ENCODE data around the gene ZCCHC14. TPM values are rescaled to one million over a fixed set of nuclear protein-coding genes. Genes with fewer than 3 reads are reported as not detected.

Gene ZCCHC14
- total and polyA plus RNA-seq, 2 of the 13 experiments (the other 11 are each of a cell fraction or from before 2014, with no cell fraction given) = 12.4 to 12.5 TPM

DNA sequence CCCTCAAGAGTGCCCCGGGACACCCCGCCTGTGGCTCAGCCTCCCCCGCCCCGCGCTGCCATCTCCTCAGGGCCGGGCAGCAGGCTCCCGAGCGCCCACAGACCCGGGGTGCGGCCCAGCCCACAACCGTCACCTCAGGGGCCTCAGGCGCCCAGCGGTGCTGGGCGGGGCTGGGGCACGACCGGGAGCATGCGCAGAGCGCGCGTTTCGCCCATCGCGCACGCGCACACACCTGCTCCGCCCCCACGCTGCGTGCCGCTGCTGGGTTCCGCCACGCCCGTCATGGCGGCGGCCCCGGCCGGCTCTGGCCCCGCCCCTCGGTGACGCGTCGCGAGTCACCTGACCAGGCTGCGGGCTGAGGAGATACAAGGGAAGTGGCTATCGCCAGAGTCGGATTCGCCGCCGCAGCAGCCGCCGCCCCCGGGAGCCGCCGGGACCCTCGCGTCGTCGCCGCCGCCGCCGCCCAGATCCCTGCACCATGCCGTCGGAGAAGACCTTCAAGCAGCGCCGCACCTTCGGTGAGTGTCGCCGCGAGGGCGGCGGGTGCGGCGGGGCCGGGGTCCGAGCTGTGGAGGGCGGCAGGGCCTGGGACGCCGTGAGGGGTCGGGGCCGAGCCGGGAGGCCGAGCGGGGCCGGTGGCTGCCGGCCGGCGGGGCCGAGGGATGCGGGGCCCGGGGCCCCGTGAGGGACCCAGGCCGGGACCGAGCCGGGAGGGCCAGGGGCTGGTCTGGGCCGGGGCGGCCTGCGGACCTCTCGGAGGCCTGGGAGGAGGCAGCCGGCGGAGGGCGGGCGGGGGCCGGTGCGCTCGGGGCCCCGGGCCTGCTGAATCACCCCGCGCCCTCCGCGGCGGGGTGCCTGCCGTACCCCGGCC is 100.6 kb downstream of the ZCCHC14 start, which contains the start of gene MAP1LC3B:
Gene MAP1LC3B, plus strand, starts transcription at position 387 of the 871 bp plus-strand sequence. Its CDS starts 92 bp downstream, at position 479.
- in situ Hi-C loops (cut with HindIII; ENCODE audit: extremely low pct_ligation_motif_present, low pct_unique_long_range_greater_than_20kb) = loop anchor here (25.0 kb wide), 1 partner anchor 470 kb away; the partner anchor contains the start of gene SLC7A5
- FAIRE-seq (no peak), ATAC-seq (peak; percentile 79), DNase-seq (ENCODE audit: low spot score) (peak; percentile 94)
- peaks cover 0 to 10% of the 10 kb centered on the region in 2 experiments; a peak in 2 of 5 replicates for H3K36me3 ChIP-seq (replicated peaks in 1 of 2; ENCODE audit: control insufficient read depth in 1 of 2, insufficient read depth in 2 of 2, low read length in 2 of 2)
- under 1% methylated on average over 33 of the region's 113 CpGs for WGBS (ENCODE audit: low lambda C conversion rate)
- CTCF ChIA-PET (ENCODE audit: low intra/inter-chr PET ratio, low total read pairs) = no interaction called here
- peak within 1 kb of the TSS; percentile 74 to 92 (median 86) for H3K4me3 ChIP-seq (replicated peaks in 1 of 3; ENCODE audit: insufficient read depth in 1 of 3, low read depth in 2 of 3, low read length in 3 of 3)
- intact Hi-C loops (cut with micrococcal nuclease; ENCODE audit: unreplicated experiment) = no loop called here
- H3K27ac ChIP-seq (ENCODE audit: extremely low read length, insufficient read depth, low read length) = peak within 1 kb of the TSS; percentile 94
- H3K4me2 ChIP-seq (ENCODE audit: low read depth, low read length) = peak within 1 kb of the TSS; percentile 90
- no peak within 1 kb of the TSS for H2AFZ ChIP-seq (ENCODE audit: low read length)
- H3K9me3 ChIP-seq (ENCODE audit: low read length) = no peaks in the 10 kb centered on the region
- H3K4me1 ChIP-seq (ENCODE audit: insufficient read depth, low read length) = peaks cover 63% of the 10 kb centered on the region
- H4K20me1 ChIP-seq (ENCODE audit: insufficient read depth, low read length) = peaks cover 38% of the 10 kb centered on the region
- no TSS peak for BruUV-seq (replicated peaks)
- POLR2A ChIA-PET = interaction anchor here (1.1 to 6.5 kb wide), 5 partner anchors 10 to 75 kb away, joined by 4 to 125 read pairs (median 16); partner anchors contain the start of genes C16orf95 and FBXO31
- no peaks in the 10 kb centered on the region; a peak in 1 of 5 replicates for H3K27me3 ChIP-seq (ENCODE audit: control insufficient read depth in 1 of 2, insufficient read depth in 2 of 2, low read length in 2 of 2)
- H3K9ac ChIP-seq (ENCODE audit: insufficient read depth, low read depth, low read length) = peak within 1 kb of the TSS; percentile 98
- H3K79me2 ChIP-seq (ENCODE audit: insufficient read depth, low read length) = peaks cover 46% of the 10 kb centered on the region
- TF ChIP-seq NCOR1 (IDR thresholded peaks at IDR 0.05; ENCODE audit: borderline replicate concordance, low read length) (peak; percentile 79; the same call in 1 of the 2 replicates), FOXO1 (CRISPR knock-in tag; IDR thresholded peaks at IDR 0.05) (peak; percentile 97), ZNF782 (CRISPR knock-in tag; IDR thresholded peaks at IDR 0.05; ENCODE audit: borderline replicate concordance) (no peak; the same call in none of the 2 replicates), KAT8 (CRISPR knock-in tag; IDR thresholded peaks at IDR 0.05) (peak; percentile 77)
- TF ChIP-seq, protein P1, sequence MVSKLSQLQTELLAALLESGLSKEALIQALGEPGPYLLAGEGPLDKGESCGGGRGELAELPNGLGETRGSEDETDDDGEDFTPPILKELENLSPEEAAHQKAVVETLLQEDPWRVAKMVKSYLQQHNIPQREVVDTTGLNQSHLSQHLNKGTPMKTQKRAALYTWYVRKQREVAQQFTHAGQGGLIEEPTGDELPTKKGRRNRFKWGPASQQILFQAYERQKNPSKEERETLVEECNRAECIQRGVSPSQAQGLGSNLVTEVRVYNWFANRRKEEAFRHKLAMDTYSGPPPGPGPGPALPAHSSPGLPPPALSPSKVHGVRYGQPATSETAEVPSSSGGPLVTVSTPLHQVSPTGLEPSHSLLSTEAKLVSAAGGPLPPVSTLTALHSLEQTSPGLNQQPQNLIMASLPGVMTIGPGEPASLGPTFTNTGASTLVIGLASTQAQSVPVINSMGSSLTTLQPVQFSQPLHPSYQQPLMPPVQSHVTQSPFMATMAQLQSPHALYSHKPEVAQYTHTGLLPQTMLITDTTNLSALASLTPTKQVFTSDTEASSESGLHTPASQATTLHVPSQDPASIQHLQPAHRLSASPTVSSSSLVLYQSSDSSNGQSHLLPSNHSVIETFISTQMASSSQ (IDR thresholded peaks at IDR 0.05; ENCODE audit: low read depth) = no peak; the same call in 1 of the 2 replicates
- TF ChIP-seq, protein P1 (CRISPR knock-in tag; IDR thresholded peaks at IDR 0.05; ENCODE audit: borderline replicate concordance) = peak; percentile 95
- TF ChIP-seq, protein P2, sequence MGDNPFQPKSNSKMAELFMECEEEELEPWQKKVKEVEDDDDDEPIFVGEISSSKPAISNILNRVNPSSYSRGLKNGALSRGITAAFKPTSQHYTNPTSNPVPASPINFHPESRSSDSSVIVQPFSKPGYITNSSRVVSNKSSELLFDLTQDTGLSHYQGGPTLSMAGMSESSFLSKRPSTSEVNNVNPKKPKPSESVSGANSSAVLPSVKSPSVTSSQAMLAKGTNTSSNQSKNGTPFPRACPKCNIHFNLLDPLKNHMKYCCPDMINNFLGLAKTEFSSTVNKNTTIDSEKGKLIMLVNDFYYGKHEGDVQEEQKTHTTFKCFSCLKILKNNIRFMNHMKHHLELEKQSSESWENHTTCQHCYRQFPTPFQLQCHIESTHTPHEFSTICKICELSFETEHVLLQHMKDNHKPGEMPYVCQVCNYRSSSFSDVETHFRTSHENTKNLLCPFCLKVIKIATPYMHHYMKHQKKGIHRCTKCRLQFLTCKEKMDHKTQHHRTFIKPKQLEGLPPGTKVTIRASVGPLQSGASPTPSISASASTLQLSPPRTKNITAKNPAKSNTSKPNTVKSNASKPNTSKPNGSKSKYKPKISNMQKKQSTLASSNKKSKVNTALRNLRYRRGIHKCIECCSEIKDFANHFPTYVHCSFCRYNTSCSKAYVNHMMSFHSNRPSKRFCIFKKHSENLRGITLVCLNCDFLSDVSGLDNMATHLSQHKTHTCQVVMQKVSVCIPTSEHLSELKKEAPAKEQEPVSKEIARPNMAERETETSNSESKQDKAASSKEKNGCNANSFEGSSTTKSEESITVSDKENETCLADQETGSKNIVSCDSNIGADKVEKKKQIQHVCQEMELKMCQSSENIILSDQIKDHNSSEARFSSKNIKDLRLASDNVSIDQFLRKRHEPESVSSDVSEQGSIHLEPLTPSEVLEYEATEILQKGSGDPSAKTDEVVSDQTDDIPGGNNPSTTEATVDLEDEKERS (CRISPR knock-in tag; IDR thresholded peaks at IDR 0.05) = no peak
- TF ChIP-seq, protein P3, sequence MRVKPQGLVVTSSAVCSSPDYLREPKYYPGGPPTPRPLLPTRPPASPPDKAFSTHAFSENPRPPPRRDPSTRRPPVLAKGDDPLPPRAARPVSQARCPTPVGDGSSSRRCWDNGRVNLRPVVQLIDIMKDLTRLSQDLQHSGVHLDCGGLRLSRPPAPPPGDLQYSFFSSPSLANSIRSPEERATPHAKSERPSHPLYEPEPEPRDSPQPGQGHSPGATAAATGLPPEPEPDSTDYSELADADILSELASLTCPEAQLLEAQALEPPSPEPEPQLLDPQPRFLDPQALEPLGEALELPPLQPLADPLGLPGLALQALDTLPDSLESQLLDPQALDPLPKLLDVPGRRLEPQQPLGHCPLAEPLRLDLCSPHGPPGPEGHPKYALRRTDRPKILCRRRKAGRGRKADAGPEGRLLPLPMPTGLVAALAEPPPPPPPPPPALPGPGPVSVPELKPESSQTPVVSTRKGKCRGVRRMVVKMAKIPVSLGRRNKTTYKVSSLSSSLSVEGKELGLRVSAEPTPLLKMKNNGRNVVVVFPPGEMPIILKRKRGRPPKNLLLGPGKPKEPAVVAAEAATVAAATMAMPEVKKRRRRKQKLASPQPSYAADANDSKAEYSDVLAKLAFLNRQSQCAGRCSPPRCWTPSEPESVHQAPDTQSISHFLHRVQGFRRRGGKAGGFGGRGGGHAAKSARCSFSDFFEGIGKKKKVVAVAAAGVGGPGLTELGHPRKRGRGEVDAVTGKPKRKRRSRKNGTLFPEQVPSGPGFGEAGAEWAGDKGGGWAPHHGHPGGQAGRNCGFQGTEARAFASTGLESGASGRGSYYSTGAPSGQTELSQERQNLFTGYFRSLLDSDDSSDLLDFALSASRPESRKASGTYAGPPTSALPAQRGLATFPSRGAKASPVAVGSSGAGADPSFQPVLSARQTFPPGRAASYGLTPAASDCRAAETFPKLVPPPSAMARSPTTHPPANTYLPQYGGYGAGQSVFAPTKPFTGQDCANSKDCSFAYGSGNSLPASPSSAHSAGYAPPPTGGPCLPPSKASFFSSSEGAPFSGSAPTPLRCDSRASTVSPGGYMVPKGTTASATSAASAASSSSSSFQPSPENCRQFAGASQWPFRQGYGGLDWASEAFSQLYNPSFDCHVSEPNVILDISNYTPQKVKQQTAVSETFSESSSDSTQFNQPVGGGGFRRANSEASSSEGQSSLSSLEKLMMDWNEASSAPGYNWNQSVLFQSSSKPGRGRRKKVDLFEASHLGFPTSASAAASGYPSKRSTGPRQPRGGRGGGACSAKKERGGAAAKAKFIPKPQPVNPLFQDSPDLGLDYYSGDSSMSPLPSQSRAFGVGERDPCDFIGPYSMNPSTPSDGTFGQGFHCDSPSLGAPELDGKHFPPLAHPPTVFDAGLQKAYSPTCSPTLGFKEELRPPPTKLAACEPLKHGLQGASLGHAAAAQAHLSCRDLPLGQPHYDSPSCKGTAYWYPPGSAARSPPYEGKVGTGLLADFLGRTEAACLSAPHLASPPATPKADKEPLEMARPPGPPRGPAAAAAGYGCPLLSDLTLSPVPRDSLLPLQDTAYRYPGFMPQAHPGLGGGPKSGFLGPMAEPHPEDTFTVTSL (CRISPR knock-in tag; IDR thresholded peaks at IDR 0.05; ENCODE audit: borderline replicate concordance) = no peak

Data from HepG2 (cell line).